GM19035 (cell line): ENCODE results near the gene P2RX4.
"Not testable (repeated sequence)": the region's sequence is repeated elsewhere in the genome, so short reads cannot be mapped to it uniquely, and the experiment has no call there.

Source experiments
- ATAC-seq: cut with Tn5 transposase; IDR thresholded peaks from one replicate; pipeline ENCODE4 v1.9.1; 2021; ENCODE audit not compliant: unreplicated experiment

The P2RX4 gene, protein sequence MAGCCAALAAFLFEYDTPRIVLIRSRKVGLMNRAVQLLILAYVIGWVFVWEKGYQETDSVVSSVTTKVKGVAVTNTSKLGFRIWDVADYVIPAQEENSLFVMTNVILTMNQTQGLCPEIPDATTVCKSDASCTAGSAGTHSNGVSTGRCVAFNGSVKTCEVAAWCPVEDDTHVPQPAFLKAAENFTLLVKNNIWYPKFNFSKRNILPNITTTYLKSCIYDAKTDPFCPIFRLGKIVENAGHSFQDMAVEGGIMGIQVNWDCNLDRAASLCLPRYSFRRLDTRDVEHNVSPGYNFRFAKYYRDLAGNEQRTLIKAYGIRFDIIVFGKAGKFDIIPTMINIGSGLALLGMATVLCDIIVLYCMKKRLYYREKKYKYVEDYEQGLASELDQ

DNA sequence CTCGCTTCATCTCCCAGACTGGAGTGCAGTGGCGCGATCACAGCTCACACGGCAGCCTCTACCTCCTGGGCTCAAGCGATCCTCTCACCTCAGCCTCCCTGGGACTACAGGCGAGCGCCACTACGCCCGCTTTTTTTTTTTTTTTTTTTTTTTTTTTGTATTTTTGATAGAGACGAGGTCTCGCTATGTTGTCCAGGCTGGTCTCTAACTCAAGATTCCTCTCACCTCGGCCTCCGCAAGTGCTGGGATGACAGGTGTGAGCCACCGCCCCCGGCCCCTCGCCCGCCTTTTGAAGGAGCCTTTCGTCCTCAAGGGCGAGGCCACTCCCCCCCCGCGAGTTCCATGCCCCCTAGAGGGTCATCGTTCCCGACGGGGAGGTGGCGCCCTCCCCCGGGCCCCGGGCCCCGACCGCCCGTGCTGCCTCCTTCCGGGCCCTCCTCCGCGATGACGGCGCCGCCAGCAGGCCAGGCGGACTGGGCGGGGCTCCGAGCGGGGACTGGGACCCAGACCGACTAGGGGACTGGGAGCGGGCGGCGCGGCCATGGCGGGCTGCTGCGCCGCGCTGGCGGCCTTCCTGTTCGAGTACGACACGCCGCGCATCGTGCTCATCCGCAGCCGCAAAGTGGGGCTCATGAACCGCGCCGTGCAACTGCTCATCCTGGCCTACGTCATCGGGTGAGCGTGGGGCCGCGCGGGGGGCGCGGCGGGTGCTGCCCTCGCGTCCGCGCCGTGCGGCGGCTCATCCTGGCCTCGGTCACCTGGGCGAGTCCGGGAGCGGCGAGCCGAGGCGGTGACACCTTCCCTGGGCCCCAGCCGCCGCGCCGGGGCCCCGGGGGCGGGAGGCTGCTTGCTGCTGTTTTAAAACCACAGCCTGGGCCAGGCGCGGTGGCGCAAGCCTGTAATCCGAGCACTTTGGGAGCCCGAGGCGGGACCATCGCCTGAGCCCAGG, at the start of gene P2RX4:
TSS of gene P2RX4 (plus strand) at position 506 of the 949 bp plus-strand sequence. CDS start at position 542, 36 bp downstream.
- peak; percentile 84 for ATAC-seq

DNA sequence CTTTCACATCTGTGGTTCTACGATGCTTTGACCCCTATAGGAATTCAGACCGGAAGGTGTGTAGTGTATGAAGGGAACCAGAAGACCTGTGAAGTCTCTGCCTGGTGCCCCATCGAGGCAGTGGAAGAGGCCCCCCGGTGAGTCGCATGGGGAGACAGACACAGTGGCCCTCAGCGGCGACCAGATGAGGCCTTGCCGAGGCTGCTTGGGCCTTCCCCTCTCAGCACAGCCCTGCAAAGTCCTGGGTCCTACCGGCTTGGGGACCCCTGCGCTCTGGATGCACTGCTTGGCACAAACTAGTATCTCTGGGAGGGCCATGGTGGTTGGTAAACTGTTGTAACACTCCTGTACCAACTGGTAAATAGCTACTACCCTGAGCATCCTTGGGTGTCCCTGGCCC, 47.5 kb upstream of the P2RX4 start:
- ATAC-seq = no peak

- no peak for ATAC-seq
These were observed 46.9 kb upstream of the P2RX4 start for GRCh38 chr12:121162985-121163384.

DNA sequence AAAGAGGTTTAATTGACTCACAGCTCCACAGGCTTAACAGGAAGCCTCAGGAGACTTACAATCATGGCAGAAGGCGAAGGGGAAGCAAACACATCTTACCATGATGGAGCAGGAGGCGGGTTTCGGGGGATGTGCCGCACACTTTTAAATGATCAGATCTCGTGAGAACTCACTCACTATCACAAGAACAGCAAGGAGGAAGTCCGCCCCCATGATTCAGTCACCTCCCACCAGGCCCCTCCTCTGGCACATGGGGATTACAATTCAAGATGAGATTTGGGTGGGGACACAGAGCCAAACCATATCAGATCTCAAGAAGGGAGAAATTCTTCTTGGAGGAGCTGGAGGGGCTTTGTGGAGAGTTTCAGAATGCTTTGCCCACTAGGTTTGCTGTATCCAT, 45.1 kb upstream of the P2RX4 start:
- ATAC-seq = not testable (repeated sequence)

DNA sequence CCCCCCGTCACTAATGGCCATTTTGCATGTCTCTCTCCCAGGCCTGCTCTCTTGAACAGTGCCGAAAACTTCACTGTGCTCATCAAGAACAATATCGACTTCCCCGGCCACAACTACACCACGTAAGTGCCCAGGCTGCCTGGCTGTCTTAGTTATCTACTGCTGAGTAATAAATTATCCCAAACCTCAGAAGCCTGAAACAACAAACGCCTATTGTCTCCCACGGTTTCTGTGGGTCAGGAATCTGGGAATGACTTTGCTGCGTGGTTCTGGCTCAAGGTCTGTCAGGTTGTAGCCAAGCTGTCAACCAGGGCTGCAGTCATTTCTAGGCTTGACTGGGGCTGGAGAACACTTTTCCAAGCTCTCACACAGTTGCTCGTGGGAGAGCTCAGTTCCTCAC, 44.6 kb upstream of the P2RX4 start:
- no peak for ATAC-seq

GRCh38 chr12:121166356-121166755, 43.6 kb upstream of the P2RX4 start:
- ATAC-seq = no peak

- ATAC-seq = no peak
These were observed 42.6 kb upstream of the P2RX4 start for GRCh38 chr12:121167232-121167820.

GRCh38 chr12:121167951-121168350, 42.0 kb upstream of the P2RX4 start:
- ATAC-seq = no peak

- no peak for ATAC-seq
These were observed 39.8 kb upstream of the P2RX4 start for GRCh38 chr12:121170151-121170550.

GRCh38 chr12:121170611-121171260, 39.2 kb upstream of the P2RX4 start:
- no peak for ATAC-seq

GRCh38 chr12:121172145-121172544, 37.8 kb upstream of the P2RX4 start:
- no peak for ATAC-seq

GRCh38 chr12:121175383-121176119, 34.4 kb upstream of the P2RX4 start:
- no peak for ATAC-seq

DNA sequence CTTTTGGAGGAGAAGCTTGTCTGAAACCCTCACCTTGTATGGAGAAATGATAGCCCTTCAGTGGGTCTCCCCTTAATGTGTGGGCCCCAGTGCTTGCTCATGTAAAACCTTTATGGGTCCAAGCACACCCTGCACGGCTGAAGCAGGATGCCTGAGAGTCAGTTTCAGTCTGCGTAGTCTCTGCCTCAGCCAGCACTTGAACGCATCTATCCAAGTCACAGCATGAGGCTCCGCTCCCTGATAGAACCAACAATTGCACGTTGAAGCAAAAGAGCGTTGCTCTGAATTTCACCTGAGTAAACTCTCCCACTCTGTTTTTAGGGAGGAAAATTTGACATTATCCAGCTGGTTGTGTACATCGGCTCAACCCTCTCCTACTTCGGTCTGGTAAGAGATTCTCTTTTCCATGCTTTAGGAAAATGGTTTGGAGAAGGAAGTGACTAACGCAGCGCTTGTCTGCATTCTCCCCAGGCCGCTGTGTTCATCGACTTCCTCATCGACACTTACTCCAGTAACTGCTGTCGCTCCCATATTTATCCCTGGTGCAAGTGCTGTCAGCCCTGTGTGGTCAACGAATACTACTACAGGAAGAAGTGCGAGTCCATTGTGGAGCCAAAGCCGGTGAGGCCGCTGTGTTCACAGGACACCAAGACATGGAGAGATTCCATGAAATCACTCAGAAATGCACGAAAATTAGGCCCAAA, 33.0 kb upstream of the P2RX4 start:
- ATAC-seq = no peak

- no peak for ATAC-seq
These were observed 28.7 kb upstream of the P2RX4 start for GRCh38 chr12:121181181-121181580.

- no peak for ATAC-seq
These were observed 27.6 kb upstream of the P2RX4 start for GRCh38 chr12:121182222-121182893.

DNA sequence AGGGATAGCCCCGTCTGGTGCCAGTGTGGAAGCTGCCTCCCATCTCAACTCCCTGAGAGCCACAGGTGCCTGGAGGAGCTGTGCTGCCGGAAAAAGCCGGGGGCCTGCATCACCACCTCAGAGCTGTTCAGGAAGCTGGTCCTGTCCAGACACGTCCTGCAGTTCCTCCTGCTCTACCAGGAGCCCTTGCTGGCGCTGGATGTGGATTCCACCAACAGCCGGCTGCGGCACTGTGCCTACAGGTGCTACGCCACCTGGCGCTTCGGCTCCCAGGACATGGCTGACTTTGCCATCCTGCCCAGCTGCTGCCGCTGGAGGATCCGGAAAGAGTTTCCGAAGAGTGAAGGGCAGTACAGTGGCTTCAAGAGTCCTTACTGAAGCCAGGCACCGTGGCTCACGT, 25.5 kb upstream of the P2RX4 start:
- ATAC-seq = no peak

- no peak for ATAC-seq
These were observed 24.7 kb upstream of the P2RX4 start for GRCh38 chr12:121184984-121185889.

DNA sequence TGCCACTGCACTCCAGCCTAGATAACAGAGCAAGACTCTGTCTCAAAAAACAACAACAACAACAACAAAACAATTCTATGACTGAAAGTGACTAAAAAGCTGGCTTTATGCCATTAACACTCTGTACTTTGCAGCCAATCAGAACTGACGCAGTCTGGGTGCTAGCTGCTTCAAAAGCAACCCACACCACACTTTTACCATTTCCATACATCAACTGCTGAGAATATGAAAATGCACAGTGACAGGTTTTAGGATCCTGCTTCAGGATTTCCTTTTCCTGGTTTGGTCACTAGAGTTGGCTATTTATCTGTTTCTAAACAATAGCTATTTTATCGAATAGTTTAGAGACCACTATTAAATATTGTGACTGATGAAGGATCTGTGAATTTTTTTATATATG, 23.1 kb upstream of the P2RX4 start:
- no peak for ATAC-seq
